NT2/D1 (cell line): Measurements from ENCODE around the gene ZC3H4.

Experiments
- DNase-seq: peaks from one replicate; pipeline ENCODE4 v3.0.0-alpha.2; 2011; ENCODE audit warnings: low read depth, low spot score
- H3K27me3 ChIP-seq: 2 replicates; pipeline ENCODE4 v1.6.0; 2011; ENCODE audit warnings: mild to moderate bottlenecking; ENCODE audit not compliant: insufficient read length, insufficient read depth
- H3K36me3 ChIP-seq: 2 replicates; pipeline ENCODE4 v1.6.1; 2011; ENCODE audit warnings: mild to moderate bottlenecking, low read length, mixed read lengths; ENCODE audit not compliant: insufficient read depth, insufficient read length
- H3K4me1 ChIP-seq: 2 replicates; pipeline ENCODE4 v1.5.1; 2011; ENCODE audit not compliant: insufficient read depth, insufficient read length
- H3K4me3 ChIP-seq: 2 replicates; pipeline ENCODE4 v1.5.1; 2011; ENCODE audit warnings: low read depth; ENCODE audit not compliant: insufficient read length
- H3K9ac ChIP-seq: 2 replicates; pipeline ENCODE4 v1.6.0; 2011; ENCODE audit warnings: low read depth; ENCODE audit not compliant: insufficient read length
- H3K9me3 ChIP-seq: 2 replicates; pipeline ENCODE4 v1.5.1; 2011; ENCODE audit warnings: mild to moderate bottlenecking, low read length; ENCODE audit not compliant: insufficient read depth
- SUZ12 ChIP-seq: IDR thresholded peaks from 2 replicates; pipeline ENCODE4 v1.6.1; 2011; ENCODE audit not compliant: insufficient read length, insufficient read depth; ENCODE audit errors: extremely low read depth
- YY1 ChIP-seq: IDR thresholded peaks from 2 replicates; pipeline ENCODE4 v1.6.1; 2011; ENCODE audit not compliant: insufficient read length, insufficient read depth
- ZNF274 ChIP-seq: IDR thresholded peaks from 2 replicates; pipeline ENCODE4 v1.6.1; 2011; ENCODE audit warnings: mild to moderate bottlenecking, low read depth, low read length

The ZC3H4 gene

DNA sequence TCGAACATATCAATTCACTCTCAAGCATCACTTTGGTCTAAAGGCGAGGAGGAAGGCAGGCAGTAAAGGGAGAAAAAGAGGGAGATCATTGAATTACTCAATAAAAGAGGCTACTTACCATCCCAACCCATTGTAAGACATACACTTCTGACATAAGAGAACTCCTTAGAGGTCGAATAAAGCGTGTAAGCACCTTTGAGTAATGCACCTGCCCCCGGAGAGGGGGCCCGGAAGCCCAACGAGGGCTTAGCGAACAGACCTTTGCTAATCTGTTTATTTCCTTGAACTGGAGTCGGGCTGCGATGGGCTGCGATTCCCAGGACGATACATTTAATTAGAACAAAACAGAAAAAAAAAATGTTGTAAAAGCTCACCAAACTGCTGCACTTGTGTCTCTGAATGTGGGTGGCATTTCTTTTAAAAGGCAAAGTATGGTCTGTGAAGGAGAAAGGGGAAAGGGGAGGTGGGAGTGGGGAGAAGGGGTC, 3.0 kb downstream of the ZC3H4 start:
- no peak for TF ChIP-seq YY1
- Histone ChIP-seq H3K9ac (peak overlapping the region; percentile 96), H3K36me3 (peaks cover 38% of the 10 kb centered on the region), H3K4me3 (peak overlapping the region; percentile 78), H3K27me3 (no peaks in the 10 kb centered on the region), H3K4me1 (no peaks in the 10 kb centered on the region), H3K9me3 (no peaks in the 10 kb centered on the region)
- DNase-seq = no peak

DNA sequence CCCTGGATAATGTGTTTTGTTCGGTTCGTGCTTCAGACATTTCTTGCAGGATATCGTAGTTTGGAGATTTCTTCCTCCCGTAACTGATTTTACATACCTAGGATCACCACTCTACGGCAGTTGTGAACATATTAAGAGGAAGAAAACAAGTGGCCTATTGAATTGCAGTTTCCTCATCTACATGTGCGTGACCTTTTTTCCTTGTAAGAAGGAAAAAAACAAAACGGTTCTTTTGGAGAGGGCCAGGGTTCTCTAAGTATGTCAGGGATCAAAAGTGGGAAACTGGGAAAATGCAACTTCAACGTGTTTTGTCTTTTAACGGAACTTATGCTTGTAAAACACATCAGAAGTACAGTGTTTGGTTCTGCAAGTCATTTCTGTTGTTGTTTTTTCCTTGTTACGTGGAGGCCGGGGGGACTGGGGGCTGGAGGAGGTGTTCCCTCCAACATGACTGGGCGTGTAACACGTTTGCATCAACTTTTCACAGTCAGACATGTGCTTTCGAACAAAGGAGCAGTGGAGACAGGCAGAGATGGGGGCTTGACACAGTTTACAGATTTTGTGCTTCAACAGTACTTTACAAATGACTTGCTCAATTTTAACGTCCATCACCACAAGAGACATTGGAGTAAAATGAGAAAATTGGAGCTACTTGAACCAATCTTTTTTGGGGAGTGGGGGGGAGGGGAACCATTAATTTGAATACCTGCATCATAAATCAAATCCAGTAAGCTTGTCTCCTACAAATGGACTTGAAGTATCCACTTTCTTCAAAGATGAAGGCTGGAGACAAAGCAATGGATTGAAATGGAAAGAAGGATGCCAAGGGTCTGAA, 3.8 kb downstream of the ZC3H4 start:
- H3K4me3 ChIP-seq = peak overlapping the region; percentile 78
- TF ChIP-seq SUZ12 (no peak), ZNF274 (no peak), YY1 (no peak)
- no peaks in the 10 kb centered on the region for H3K27me3 ChIP-seq
- H3K36me3 ChIP-seq = peaks cover 46% of the 10 kb centered on the region
- H3K9me3 ChIP-seq = no peaks in the 10 kb centered on the region
- H3K4me1 ChIP-seq = no peaks in the 10 kb centered on the region
- no peak for DNase-seq
- H3K9ac ChIP-seq = peak overlapping the region; percentile 96

DNA sequence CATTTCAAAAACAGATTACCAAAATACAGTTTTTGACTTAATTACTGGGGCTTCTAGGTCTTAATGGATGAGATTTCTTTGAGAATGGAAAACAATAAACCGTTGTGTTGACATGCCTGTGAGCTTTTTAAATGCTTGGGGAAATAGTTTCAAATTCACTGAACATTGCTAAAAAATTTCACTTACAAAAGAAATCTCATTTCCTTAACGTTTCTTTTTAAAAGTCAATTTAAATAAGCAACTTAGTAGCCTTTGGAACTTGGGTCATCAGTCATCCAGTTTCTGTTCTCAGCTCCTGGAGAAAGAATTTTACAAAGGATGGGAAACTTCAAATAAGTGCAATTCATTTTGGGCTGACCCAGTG, 4.4 kb downstream of the ZC3H4 start:
- H3K4me3 ChIP-seq = no peak overlapping the region
- peaks cover 52% of the 10 kb centered on the region for H3K36me3 ChIP-seq
- H3K27me3 ChIP-seq = no peaks in the 10 kb centered on the region
- peaks cover 2% of the 10 kb centered on the region for H3K4me1 ChIP-seq
- no peak for DNase-seq
- no peaks in the 10 kb centered on the region for H3K9me3 ChIP-seq
- peak overlapping the region; percentile 58 for H3K9ac ChIP-seq
- no peak for TF ChIP-seq SUZ12
- no peak for TF ChIP-seq ZNF274
- no peak for TF ChIP-seq YY1

DNA sequence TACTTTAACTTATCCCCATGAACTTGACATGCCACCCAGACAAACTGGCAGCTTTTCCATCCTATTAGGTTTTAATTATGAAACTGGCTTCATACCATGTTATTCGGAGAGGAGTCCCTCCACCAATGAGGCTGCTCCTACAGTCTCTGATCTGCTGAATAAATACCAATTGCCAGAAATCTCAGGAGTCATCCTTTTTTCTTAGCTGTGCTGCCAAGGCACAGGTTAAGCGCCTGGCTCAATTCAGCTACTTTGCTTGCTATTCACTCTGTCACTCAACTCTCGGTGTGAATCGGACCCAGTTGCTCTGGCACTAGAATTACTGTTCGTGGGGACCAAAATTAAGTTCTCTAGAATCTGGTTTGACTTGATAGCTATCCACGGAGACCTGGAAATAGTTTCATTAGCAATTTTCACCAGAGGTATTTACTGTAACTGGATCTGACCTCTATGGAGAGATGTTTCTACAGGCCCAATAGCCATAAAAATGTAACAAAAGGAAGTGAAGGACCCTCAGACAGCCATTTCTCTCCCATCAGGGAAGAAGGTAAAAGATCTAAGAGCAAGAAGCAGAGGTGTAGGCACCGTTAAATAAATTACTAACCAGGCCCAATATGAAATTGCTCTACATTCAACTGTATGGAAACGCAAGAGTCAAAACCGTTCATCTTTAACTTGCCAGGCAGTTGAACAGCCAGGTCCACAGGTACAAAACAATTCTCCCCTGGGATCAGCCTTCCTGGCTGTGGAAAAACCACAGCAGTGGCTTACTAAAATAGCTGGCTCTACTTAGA, 5.4 kb downstream of the ZC3H4 start:
- TF ChIP-seq SUZ12 (no peak), ZNF274 (no peak), YY1 (no peak)
- Histone ChIP-seq H3K9me3 (no peaks in the 10 kb centered on the region), H3K36me3 (peaks cover 52% of the 10 kb centered on the region), H3K27me3 (no peaks in the 10 kb centered on the region), H3K4me1 (peaks cover 2% of the 10 kb centered on the region), H3K4me3 (no peak overlapping the region), H3K9ac (no peak overlapping the region)
- no peak for DNase-seq

DNA sequence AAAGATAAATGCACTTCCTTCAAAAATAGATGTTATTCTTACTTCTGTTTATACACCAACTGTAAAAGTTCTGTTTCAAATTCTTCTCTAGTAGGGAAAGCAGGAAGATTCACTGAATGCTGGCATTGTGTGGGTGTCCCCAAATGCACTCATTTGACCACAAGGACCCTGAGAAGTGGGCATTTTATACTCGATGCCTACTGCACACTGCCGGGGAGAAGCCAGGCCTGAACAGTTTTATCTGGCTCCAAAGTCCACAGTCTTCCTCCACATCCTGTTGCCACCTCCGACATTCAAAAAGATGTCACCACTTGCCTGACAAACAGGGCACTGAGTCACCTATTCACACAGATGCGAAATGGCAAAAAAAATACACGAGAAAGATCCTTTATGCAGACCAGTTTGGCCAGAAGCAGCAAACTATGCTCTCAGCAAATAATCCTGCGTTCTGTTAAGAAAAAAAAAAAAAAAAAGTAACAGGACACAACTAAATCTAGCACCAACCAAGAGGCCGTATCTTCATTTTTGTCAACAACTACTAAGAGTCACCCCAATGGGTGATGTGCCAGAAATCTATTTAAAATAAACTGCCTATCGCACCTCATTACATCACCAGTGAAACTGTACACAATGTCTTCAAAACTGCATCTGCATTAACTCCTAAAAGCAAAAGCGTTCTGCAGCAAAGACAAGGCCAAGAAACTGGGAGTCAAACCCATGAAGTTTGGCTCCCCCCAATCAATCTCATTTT, 6.2 kb downstream of the ZC3H4 start:
- Histone ChIP-seq H3K27me3 (no peaks in the 10 kb centered on the region), H3K4me3 (no peak overlapping the region), H3K9ac (no peak overlapping the region), H3K4me1 (peaks cover 2% of the 10 kb centered on the region), H3K9me3 (no peaks in the 10 kb centered on the region), H3K36me3 (peaks cover 52% of the 10 kb centered on the region)
- no peak for TF ChIP-seq ZNF274
- DNase-seq = no peak

DNA sequence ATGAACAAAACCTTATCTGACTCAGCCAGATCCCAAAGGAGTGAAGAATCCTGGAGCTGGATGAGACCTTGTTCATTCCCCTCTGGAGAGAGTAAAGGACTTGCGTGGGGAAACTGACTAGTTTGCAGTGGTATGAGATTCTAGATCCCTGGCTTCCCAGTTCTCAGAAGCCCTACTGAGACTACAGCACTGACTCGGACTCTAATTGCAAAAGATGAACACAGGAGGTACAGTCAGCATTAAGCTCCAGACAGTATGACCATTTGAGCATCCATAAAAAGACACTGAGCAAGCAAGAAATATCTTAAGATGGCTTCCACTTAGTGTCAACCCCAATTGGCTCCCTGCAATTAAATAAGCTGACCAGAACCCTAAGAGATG, 6.8 kb downstream of the ZC3H4 start:
- peaks cover 2% of the 10 kb centered on the region for H3K4me1 ChIP-seq
- no peak for TF ChIP-seq YY1
- TF ChIP-seq ZNF274 = no peak
- no peak for TF ChIP-seq SUZ12
- H3K4me3 ChIP-seq = no peak overlapping the region
- H3K9ac ChIP-seq = no peak overlapping the region
- peaks cover 52% of the 10 kb centered on the region for H3K36me3 ChIP-seq
- H3K27me3 ChIP-seq = no peaks in the 10 kb centered on the region
- DNase-seq = no peak
- H3K9me3 ChIP-seq = no peaks in the 10 kb centered on the region

DNA sequence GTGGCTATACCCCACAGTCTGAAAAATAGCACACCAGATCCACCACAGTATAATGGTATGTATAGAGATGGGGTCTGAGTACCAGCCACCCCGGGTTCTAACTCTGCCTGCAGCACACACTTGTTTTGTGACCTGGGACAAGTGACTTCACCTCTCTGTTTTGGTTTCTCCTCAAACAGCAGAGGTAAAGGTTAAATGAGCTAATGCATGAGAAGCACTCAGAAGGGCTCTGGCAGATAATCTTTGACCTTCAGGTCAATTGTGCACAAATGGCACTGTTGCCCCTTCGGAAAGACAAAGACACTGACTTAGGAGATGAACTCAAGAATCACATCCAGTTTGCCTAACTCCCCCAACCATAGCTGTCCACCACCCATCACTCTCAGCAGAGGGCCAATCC, 7.7 kb downstream of the ZC3H4 start:
- no peak overlapping the region for H3K9ac ChIP-seq
- no peak for TF ChIP-seq YY1
- TF ChIP-seq SUZ12 = no peak
- no peak for TF ChIP-seq ZNF274
- H3K27me3 ChIP-seq = no peaks in the 10 kb centered on the region
- peaks cover 52% of the 10 kb centered on the region for H3K36me3 ChIP-seq
- H3K9me3 ChIP-seq = no peaks in the 10 kb centered on the region
- DNase-seq = no peak
- peaks cover 2% of the 10 kb centered on the region for H3K4me1 ChIP-seq
- H3K4me3 ChIP-seq = no peak overlapping the region
